K562 (cell line): Measurements from ENCODE around the gene ABCA7. TPM values are rescaled to one million over a fixed set of nuclear protein-coding genes. Genes with fewer than 3 reads are reported as not detected.

Source experiments
- ATF1 ChIP-seq, 2 experiments: fragments of 450-650 bp in 1 of 2; IDR thresholded peaks; 2 replicates each; pipeline ENCODE4 v1.6.1; 2016; ENCODE audit warnings: missing compliant biosample characterization in 1 of 2, missing genetic modification characterization in 1 of 2
- BCL6 ChIP-seq: fragments of 250-450 bp; sonication (Bioruptor Pico); IDR thresholded peaks from 2 replicates; pipeline ENCODE4 v1.4.0; 2020
- BRD4 ChIP-seq: fragments of 200-600 bp; sonication (generic); IDR thresholded peaks from 2 replicates; pipeline ENCODE4 v1.6.1; 2017; ENCODE audit warnings: inconsistent platforms
- CBX1 ChIP-seq: sonication (generic); IDR thresholded peaks from 2 replicates; pipeline ENCODE4 v1.6.1; 2016; ENCODE audit warnings: antibody characterized with exemption, low read depth, mild to moderate bottlenecking
- CCAR2 ChIP-seq: fragments of 200-400 bp; formaldehyde crosslinking; IDR thresholded peaks from 2 replicates; pipeline ENCODE4 v1.6.1; 2017; ENCODE audit warnings: mild to moderate bottlenecking, low read depth, low read length
- CCNT2 ChIP-seq: IDR thresholded peaks from 2 replicates; pipeline ENCODE4 v1.6.1; 2011; ENCODE audit warnings: borderline replicate concordance, low read depth, mild to moderate bottlenecking, moderate library complexity, mixed read lengths, low read length; ENCODE audit not compliant: insufficient read length; ENCODE audit errors: extremely low read depth
- CTBP1 ChIP-seq: fragments of 450-650 bp; IDR thresholded peaks from 2 replicates; pipeline ENCODE4 v1.6.1; 2016; ENCODE audit warnings: borderline replicate concordance
- GABPB1 ChIP-seq: sonication (generic); formaldehyde crosslinking; IDR thresholded peaks from 2 replicates; pipeline ENCODE4 v1.8.0; 2022; ENCODE audit warnings: mild to moderate bottlenecking, missing genetic modification reagents
- KDM2B ChIP-seq: fragments of 250-450 bp; sonication (Bioruptor Pico); IDR thresholded peaks from 2 replicates; pipeline ENCODE4 v1.8.0; 2021; ENCODE audit warnings: mild to moderate bottlenecking, moderate library complexity
- KLF6 ChIP-seq: fragments of 250-450 bp; sonication (Bioruptor Pico); IDR thresholded peaks from 2 replicates; pipeline ENCODE4 v1.4.0; 2020; ENCODE audit warnings: mild to moderate bottlenecking, moderate library complexity, borderline replicate concordance
- NR2F6 ChIP-seq: fragments of 450-650 bp; formaldehyde crosslinking; IDR thresholded peaks from 2 replicates; pipeline ENCODE4 v1.4.0; 2020; ENCODE audit warnings: mild to moderate bottlenecking
- PHF8 ChIP-seq: fragments of 200-600 bp; sonication (generic); IDR thresholded peaks from 2 replicates; pipeline ENCODE4 v1.6.1; 2012; ENCODE audit warnings: mixed run types, mild to moderate bottlenecking, inconsistent platforms, low read length, moderate library complexity, borderline replicate concordance
- RBM15 ChIP-seq: fragments of 200-400 bp; formaldehyde crosslinking; IDR thresholded peaks from 2 replicates; pipeline ENCODE4 v1.6.1; 2018; ENCODE audit warnings: mild to moderate bottlenecking, low read length, moderate library complexity; ENCODE audit not compliant: insufficient read depth
- RCOR1 ChIP-seq, 2 experiments: IDR thresholded peaks; 2 replicates each; pipeline ENCODE4 v1.6.1; 2012; ENCODE audit warnings: low read depth in 2 of 2, low read length in 2 of 2, borderline replicate concordance in 1 of 2, improper control_type of control experiment in 1 of 2
- RERE ChIP-seq: sonication (generic); formaldehyde crosslinking; IDR thresholded peaks from 2 replicates; pipeline ENCODE4 v1.8.0; 2023; ENCODE audit warnings: missing genetic modification reagents, mild to moderate bottlenecking, borderline replicate concordance
- TARDBP ChIP-seq: fragments of 450-650 bp; IDR thresholded peaks from 2 replicates; pipeline ENCODE4 v1.6.1; 2016
- TCF3 ChIP-seq: sonication (generic); formaldehyde crosslinking; IDR thresholded peaks from 2 replicates; pipeline ENCODE4 v1.4.0; 2020; ENCODE audit warnings: mild to moderate bottlenecking, missing genetic modification reagents
- WHSC1 ChIP-seq: IDR thresholded peaks from one replicate; pipeline ENCODE4 v1.6.1; 2012; ENCODE audit warnings: low read length, control low read depth, inconsistent platforms
- ZNF699 ChIP-seq: fragments of 250-450 bp; sonication (Bioruptor Pico); IDR thresholded peaks from 2 replicates; pipeline ENCODE4 v1.8.0; 2021; ENCODE audit warnings: mild to moderate bottlenecking, moderate library complexity; ENCODE audit not compliant: insufficient replicate concordance
- ZNF764 ChIP-seq: fragments of 250-450 bp; sonication (Bioruptor Pico); IDR thresholded peaks from 2 replicates; pipeline ENCODE4 v1.4.0; 2020; ENCODE audit warnings: low read depth, mild to moderate bottlenecking, moderate library complexity
- ZZZ3 ChIP-seq: fragments of 450-650 bp; IDR thresholded peaks from 2 replicates; pipeline ENCODE4 v1.6.1; 2016; ENCODE audit warnings: antibody characterized with exemption, mild to moderate bottlenecking, moderate library complexity
- polyA plus RNA-seq, 8 experiments: library from polyadenylated mRNA; depleted of rRNA in 4 of 8; stranded (reverse) in 5 of 8; unstranded in 3 of 8; fragments of >200 nt; fragmentation: Nextera tagmentation in 2 of 8; fragmentation: Illumina TruSeq in 1 of 8; extraction: Ambion mirVana in 2 of 8; extraction: Trizol in 1 of 8; gene quantifications; 2 replicates each; pipeline versions ENCODE4 v1.2.1 to v1.2.3, GENCODE V29; 2011 to 2014; ENCODE audit warnings: inconsistent platforms in 1 of 8, missing spikeins in 1 of 8
- total RNA-seq, 7 experiments: library from RNA; depleted of rRNA in 6 of 7; stranded (reverse); fragments of >200 nt in 6 of 7; fragmentation: Illumina TruSeq in 2 of 7; extraction: Trizol in 2 of 7; gene quantifications; 2 replicates each; pipeline versions ENCODE4 v1.2.1 to v1.2.3, GENCODE V29; 2011 to 2021; ENCODE audit warnings: low replicate concordance in 1 of 7
- TF ChIP-seq, protein P1 (sequence below): fragments of 250-450 bp; sonication (Bioruptor Pico); IDR thresholded peaks from 2 replicates; pipeline ENCODE4 v1.4.0; 2020; ENCODE audit warnings: borderline replicate concordance

Gene ABCA7
- total and polyA plus RNA-seq, 9 of the 15 experiments (the other 6 are each of a cell fraction or from before 2014, with no cell fraction given) = 2.3 to 96.1 (median 31.2) TPM

DNA sequence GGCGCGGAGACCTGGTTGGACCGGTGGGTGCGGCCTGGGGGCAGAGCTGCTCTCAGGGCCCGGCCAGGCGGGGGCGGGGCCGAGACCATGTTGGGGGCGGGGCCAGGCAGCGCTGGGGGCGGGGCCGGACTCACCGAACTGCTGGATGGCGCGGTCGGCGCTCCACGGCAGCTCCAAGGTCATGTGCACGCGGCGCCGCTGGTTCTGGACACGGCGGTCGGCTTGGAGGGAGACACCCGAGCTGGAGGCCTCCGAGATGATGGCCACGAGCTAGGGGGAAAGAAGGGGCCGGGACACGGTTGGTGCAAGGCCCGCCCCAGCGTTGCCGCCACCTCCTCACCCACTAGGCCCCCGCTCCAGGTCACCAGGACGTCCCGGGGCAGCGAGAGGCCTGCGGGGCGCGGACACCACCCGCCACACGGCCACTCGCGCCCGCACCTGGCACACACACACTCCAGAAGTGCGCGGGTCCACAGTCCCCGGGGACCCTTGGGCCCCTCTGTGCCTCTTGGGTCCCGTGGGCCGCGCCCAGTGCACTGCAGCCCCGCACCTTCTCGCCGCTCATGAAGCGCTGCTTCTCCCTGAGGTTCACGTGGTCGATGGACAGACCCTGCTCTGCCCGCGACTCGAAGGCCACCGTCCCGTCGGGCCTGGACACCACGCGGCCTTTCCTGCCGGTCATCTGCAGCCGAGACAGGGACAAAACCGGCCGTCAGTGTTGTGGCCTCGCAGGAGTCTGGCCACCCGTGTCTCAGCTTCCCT lies 72.5 kb downstream of the ABCA7 start (continued):
- no peak for TF ChIP-seq RERE (CRISPR knock-in tag)
- no peak for TF ChIP-seq WHSC1
- TF ChIP-seq KLF6 (CRISPR knock-in tag) = no peak
- TF ChIP-seq ZNF764 = no peak
- no peak for TF ChIP-seq BCL6
- peak; percentile 31; the same call in 1 of the 2 replicates for TF ChIP-seq GABPB1 (CRISPR knock-in tag)
- TF ChIP-seq BRD4 = peak; percentile 56; the same call in 1 of the 2 replicates
- 0 out of 2 replicates have a peak, but pooled peaks have one; percentile 46 for TF ChIP-seq CTBP1
- TF ChIP-seq ATF1 (CRISPR knock-in tag; IDR thresholded peaks at IDR 0.05) = no peak
- no peak for TF ChIP-seq ATF1 (tag; IDR thresholded peaks at IDR 0.05)
- TF ChIP-seq CCAR2 = no peak
- TF ChIP-seq TARDBP = no peak
- no peak for TF ChIP-seq CBX1
- peak; percentile 65; the same call in 1 of the 2 replicates for TF ChIP-seq NR2F6 (CRISPR knock-in tag)
- TF ChIP-seq ZZZ3 = no peak
- no peak for TF ChIP-seq RCOR1 (IDR thresholded peaks at IDR 0.05; ENCODE audit: borderline replicate concordance in 1 of 2, low read depth in 2 of 2, low read length in 2 of 2)
- TF ChIP-seq, protein P1, sequence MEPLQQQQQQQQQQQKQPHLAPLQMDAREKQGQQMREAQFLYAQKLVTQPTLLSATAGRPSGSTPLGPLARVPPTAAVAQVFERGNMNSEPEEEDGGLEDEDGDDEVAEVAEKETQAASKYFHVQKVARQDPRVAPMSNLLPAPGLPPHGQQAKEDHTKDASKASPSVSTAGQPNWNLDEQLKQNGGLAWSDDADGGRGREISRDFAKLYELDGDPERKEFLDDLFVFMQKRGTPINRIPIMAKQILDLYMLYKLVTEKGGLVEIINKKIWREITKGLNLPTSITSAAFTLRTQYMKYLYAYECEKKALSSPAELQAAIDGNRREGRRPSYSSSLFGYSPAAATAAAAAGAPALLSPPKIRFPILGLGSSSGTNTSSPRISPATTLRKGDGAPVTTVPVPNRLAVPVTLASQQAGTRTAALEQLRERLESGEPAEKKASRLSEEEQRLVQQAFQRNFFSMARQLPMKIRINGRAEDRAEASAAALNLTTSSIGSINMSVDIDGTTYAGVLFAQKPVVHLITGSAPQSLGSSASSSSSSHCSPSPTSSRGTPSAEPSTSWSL (CRISPR knock-in tag) = no peak
- no peak for TF ChIP-seq CCNT2
- no peak for TF ChIP-seq RBM15
- peak; percentile 35; the same call in 1 of the 2 replicates for TF ChIP-seq PHF8
- TF ChIP-seq KDM2B (CRISPR knock-in tag) = no peak
- TF ChIP-seq TCF3 (CRISPR knock-in tag) = no peak
- TF ChIP-seq ZNF699 (CRISPR knock-in tag) = no peak
